Right lobe of liver (tissue), 6 donors: ENCODE data around the gene HOXD8. TPM values are rescaled to one million over a fixed set of nuclear protein-coding genes. Genes with fewer than 3 reads are reported as not detected.

Source experiments
- ATAC-seq, 4 donors: fragments of 200-7000 bp; cut with Tn5 transposase; one replicate each; pipeline ENCODE4 v1.9.1; 2020; ENCODE audit warnings: mild to moderate bottlenecking in 4 of 4, moderate library complexity in 4 of 4
- DNase-seq, 3 donors: peaks; one replicate each; pipeline ENCODE4 v3.0.0-alpha.2; 2020
- H3K27ac ChIP-seq, 3 donors: fragments of 200-600 bp; one replicate each; pipeline ENCODE4 v1.8.0; 2022
- H3K27me3 ChIP-seq, 2 donors: fragments of 200-600 bp; one replicate each; pipeline ENCODE4 v1.8.0; 2022
- H3K36me3 ChIP-seq, 4 donors: fragments of 200-600 bp; sonication (generic) in 1 of 4; one replicate each; pipeline versions ENCODE4 v1.5.1 to v1.8.0; 2017 to 2022; ENCODE audit warnings: control low read depth in 1 of 4
- H3K4me1 ChIP-seq, 4 donors: fragments of 200-600 bp; sonication (generic) in 1 of 4; one replicate each; pipeline versions ENCODE4 v1.5.1 to v1.8.0; 2017 to 2022; ENCODE audit warnings: control low read depth in 1 of 4
- H3K4me3 ChIP-seq, 3 donors: fragments of 200-600 bp; one replicate each; pipeline ENCODE4 v1.8.0; 2022
- H3K9me3 ChIP-seq, 4 donors: fragments of 200-600 bp; sonication (generic) in 1 of 4; one replicate each; pipeline versions ENCODE4 v1.5.1 to v1.8.0; 2017 to 2022; ENCODE audit warnings: control low read depth in 1 of 4
- POLR2A ChIP-seq: fragments of 450-650 bp; IDR thresholded peaks from one replicate; pipeline ENCODE4 v1.6.1; 2017; ENCODE audit warnings: antibody characterized with exemption, mild to moderate bottlenecking
- WGBS: methylation state at CpG from one replicate; pipeline ENCODE4 v1.1.6; 2018; ENCODE audit warnings: low coverage, low lambda C conversion rate; ENCODE audit not compliant: insufficient coverage; ENCODE audit errors: missing lambda C conversion rate; 5-methylcytosine and 5-hydroxymethylcytosine counted together
- intact Hi-C, 2 donors: fragments of 100-400 bp; cut with DNase I; formaldehyde crosslinking; loops; one replicate each; pipeline versions ENCODE4 v1.11.2 to v1.14.1; 2022
- total RNA-seq, 6 experiments: library from RNA; depleted of rRNA in 2 of 6; stranded (reverse); fragments of >200 nt in 2 of 6; fragmentation: NEBNext Ultra II Directional in 3 of 6; extraction: Animal tissue kit (Norgen Biotek cat#: 25700) in 3 of 6; gene quantifications; one replicate each; pipeline versions ENCODE4 v1.1.0 to v1.2.4, GENCODE V29; 2016 to 2023
- TF ChIP-seq, protein P1 (sequence below), 4 donors: fragments of 200-600 bp in 3 of 4; fragments of 450-650 bp in 1 of 4; IDR thresholded peaks; one replicate each; pipeline versions ENCODE4 v1.5.1 to v1.8.0; 2016 to 2022; ENCODE audit warnings: antibody characterized with exemption in 4 of 4, mild to moderate bottlenecking in 2 of 4
- donor health status: DM: no; HTN: yes; CAD: no.
- donor health status: DM: no; HTN: no; CAD: no.
- donor health status: DM: no; HTN: no; CAD: no.
- donor health status: DM: no; HTN: yes; CAD: no.
- donor health status: DM: no; HTN: yes; CAD: no.

The HOXD8 gene
- total RNA-seq, 6 experiments from 2014 or later, result 0.74 TPM; not detected in 5

DNA sequence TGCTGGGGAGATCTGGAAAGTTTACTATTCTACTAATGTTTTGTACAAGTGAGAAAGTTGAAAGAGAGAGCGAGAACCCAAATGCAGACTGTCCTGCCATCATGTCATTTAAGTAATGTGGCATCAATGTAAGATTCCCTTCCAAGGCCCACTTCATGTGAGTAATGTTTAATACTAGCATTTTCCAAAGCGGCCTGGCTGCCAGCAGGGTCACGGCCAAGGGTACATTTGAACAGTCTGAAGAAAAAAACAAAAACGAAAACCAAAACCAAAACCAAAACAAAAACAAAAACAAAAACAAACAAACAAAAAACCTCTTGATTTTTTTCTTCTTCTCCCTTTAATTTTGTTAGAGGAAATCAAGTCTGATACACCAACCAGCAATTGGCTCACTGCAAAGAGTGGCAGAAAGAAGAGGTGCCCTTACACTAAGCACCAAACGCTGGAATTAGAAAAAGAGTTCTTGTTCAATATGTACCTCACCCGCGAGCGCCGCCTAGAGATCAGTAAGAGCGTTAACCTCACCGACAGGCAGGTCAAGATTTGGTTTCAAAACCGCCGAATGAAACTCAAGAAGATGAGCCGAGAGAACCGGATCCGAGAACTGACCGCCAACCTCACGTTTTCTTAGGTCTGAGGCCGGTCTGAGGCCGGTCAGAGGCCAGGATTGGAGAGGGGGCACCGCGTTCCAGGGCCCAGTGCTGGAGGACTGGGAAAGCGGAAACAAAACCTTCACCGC, 10.7 kb upstream of the HOXD8 start:
- ATAC-seq, result no peak
- no peaks in the 10 kb centered on the region for H3K36me3 ChIP-seq
- peaks cover 41 to 87% of the 10 kb centered on the region in 2 donors for H3K27me3 ChIP-seq
- TF ChIP-seq POLR2A, result no peak
- TF ChIP-seq, protein P1, sequence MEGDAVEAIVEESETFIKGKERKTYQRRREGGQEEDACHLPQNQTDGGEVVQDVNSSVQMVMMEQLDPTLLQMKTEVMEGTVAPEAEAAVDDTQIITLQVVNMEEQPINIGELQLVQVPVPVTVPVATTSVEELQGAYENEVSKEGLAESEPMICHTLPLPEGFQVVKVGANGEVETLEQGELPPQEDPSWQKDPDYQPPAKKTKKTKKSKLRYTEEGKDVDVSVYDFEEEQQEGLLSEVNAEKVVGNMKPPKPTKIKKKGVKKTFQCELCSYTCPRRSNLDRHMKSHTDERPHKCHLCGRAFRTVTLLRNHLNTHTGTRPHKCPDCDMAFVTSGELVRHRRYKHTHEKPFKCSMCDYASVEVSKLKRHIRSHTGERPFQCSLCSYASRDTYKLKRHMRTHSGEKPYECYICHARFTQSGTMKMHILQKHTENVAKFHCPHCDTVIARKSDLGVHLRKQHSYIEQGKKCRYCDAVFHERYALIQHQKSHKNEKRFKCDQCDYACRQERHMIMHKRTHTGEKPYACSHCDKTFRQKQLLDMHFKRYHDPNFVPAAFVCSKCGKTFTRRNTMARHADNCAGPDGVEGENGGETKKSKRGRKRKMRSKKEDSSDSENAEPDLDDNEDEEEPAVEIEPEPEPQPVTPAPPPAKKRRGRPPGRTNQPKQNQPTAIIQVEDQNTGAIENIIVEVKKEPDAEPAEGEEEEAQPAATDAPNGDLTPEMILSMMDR (IDR thresholded peaks at IDR 0.05), result peak in 3 of 4 donors; percentile 12 to 17 (median 16)
- H3K9me3 ChIP-seq, result no peaks in the 10 kb centered on the region
- H3K4me3 ChIP-seq, result no peak overlapping the region
- no peak for DNase-seq
- 11% methylated on average over 19 of the region's 24 CpGs for WGBS
- intact Hi-C loops, result no loop called here
- no peak overlapping the region for H3K27ac ChIP-seq
- peaks cover 0 to 8% (median 0%) of the 10 kb centered on the region in 4 donors for H3K4me1 ChIP-seq

GRCh38 chr2:176120364-176121189, 8.9 kb upstream of the HOXD8 start:
- Histone ChIP-seq H3K4me1 (peaks cover 0 to 8% (median 0%) of the 10 kb centered on the region in 4 donors), H3K27me3 (peaks cover 41 to 88% of the 10 kb centered on the region in 2 donors), H3K27ac (no peak overlapping the region), H3K4me3 (no peak overlapping the region), H3K36me3 (no peaks in the 10 kb centered on the region), H3K9me3 (no peaks in the 10 kb centered on the region)
- ATAC-seq (no peak), DNase-seq (no peak)
- 8% methylated on average over 13 of the region's 13 CpGs for WGBS
- intact Hi-C loops, result loop anchor here (5.0 to 10.0 kb wide), 3 partner anchors 522 to 714 kb away; no protein-coding TSS in a partner anchor
- TF ChIP-seq, protein P1 (IDR thresholded peaks at IDR 0.05), result no peak

- Histone ChIP-seq H3K27ac (no peak overlapping the region), H3K36me3 (no peaks in the 10 kb centered on the region), H3K4me3 (no peak overlapping the region), H3K9me3 (no peaks in the 10 kb centered on the region), H3K4me1 (peaks cover 0 to 8% (median 0%) of the 10 kb centered on the region in 4 donors), H3K27me3 (peaks cover 41 to 82% of the 10 kb centered on the region in 2 donors)
- no peak for DNase-seq
- ATAC-seq, result no peak
- intact Hi-C loops, result loop anchor here (5.0 to 10.0 kb wide), 3 partner anchors 521 to 713 kb away; no protein-coding TSS in a partner anchor
- no peak for TF ChIP-seq POLR2A
- TF ChIP-seq, protein P1 (IDR thresholded peaks at IDR 0.05), result no peak
- 8% methylated on average over 17 of the region's 53 CpGs for WGBS
Measured at GRCh38 chr2:176121190-176122051, 8.1 kb upstream of the HOXD8 start.

GRCh38 chr2:176122052-176122682, 7.3 kb upstream of the HOXD8 start:
- TF ChIP-seq, protein P1 (IDR thresholded peaks at IDR 0.05), result no peak
- no peak for TF ChIP-seq POLR2A
- Histone ChIP-seq H3K4me1 (peaks cover 0 to 8% (median 0%) of the 10 kb centered on the region in 4 donors), H3K4me3 (peak overlapping the region in 1 of 3 donors; percentile 14), H3K9me3 (no peaks in the 10 kb centered on the region), H3K27me3 (peaks cover 42 to 77% of the 10 kb centered on the region in 2 donors), H3K27ac (no peak overlapping the region), H3K36me3 (no peaks in the 10 kb centered on the region)
- DNase-seq (no peak), ATAC-seq (peak in 1 of 4 donors; percentile 7)
- intact Hi-C loops, result loop anchor here (5.0 to 10.0 kb wide), 3 partner anchors 520 to 713 kb away; no protein-coding TSS in a partner anchor
- 11% methylated on average over 9 of the region's 47 CpGs for WGBS
